ENCODE results near the gene NXF1. TPM values are rescaled to one million over a fixed set of nuclear protein-coding genes. Genes with fewer than 3 reads are reported as not detected.

NXF1 gene
- total and polyA plus RNA-seq, 10 of the 15 experiments (the other 5 are each of a cell fraction or from before 2014, with no cell fraction given): 20.7 to 84.9 (median 40.6) TPM

GRCh38 chr11:62771144-62772021 is 33.9 kb downstream of the NXF1 start, which contains the start of gene TAF6L (continued):
- peak; percentile 63 for TF ChIP-seq NR2C2 (IDR thresholded peaks at IDR 0.05; ENCODE audit: borderline replicate concordance, control insufficient read depth, insufficient read length, low read depth)
- TF ChIP-seq BMI1 (IDR thresholded peaks at IDR 0.05; ENCODE audit: borderline replicate concordance): no peak
- TF ChIP-seq LARP7 (IDR thresholded peaks at IDR 0.05): no peak; the same call in 1 of the 2 replicates
- peak; percentile 91 for TF ChIP-seq USF1 (IDR thresholded peaks at IDR 0.05; ENCODE audit: borderline replicate concordance, extremely low read length, insufficient read depth, low read depth, low read length)
- TF ChIP-seq SMAD5 (IDR thresholded peaks at IDR 0.05; ENCODE audit: low read depth): no peak
- TF ChIP-seq HDGF (IDR thresholded peaks at IDR 0.05): peak; percentile 83
- TF ChIP-seq MYB (IDR thresholded peaks at IDR 0.05; ENCODE audit: borderline replicate concordance, low read depth, low read length): no peak
- peak; percentile 36 for TF ChIP-seq RELA (IDR thresholded peaks at IDR 0.05; ENCODE audit: borderline replicate concordance, partially characterized antibody)
- TF ChIP-seq NKRF (conservative IDR thresholded peaks at IDR 0.05): peak; percentile 53; the same call in 1 of the 2 replicates
- no peak for TF ChIP-seq JUND (IDR thresholded peaks at IDR 0.05; ENCODE audit: low read depth, low read length)
- 0 out of 2 replicates have a peak, but pooled peaks have one; percentile 3 for TF ChIP-seq BCL11A (IDR thresholded peaks at IDR 0.05; ENCODE audit: low read depth, low read length)
- TF ChIP-seq HDAC2 (IDR thresholded peaks at IDR 0.05): no peak
- TF ChIP-seq IRF3 (IDR thresholded peaks at IDR 0.05): peak; percentile 10; the same call in 1 of the 2 replicates
- TF ChIP-seq RAD21 (IDR thresholded peaks at IDR 0.05; ENCODE audit: insufficient read depth, low read depth, low read length): no peak
- TF ChIP-seq EGR1 (IDR thresholded peaks at IDR 0.05; ENCODE audit: borderline replicate concordance in 1 of 2, low read depth in 2 of 2, low read length in 2 of 2): peak; percentile 28 to 90
- 0 out of 2 replicates have a peak, but pooled peaks have one; percentile 12 for TF ChIP-seq HSF1 (IDR thresholded peaks at IDR 0.05; ENCODE audit: low read depth, low read length)
- TF ChIP-seq EZH2 (IDR thresholded peaks at IDR 0.05; ENCODE audit: borderline replicate concordance, control insufficient read depth, low read depth, low read length): no peak
- peak; percentile 77; the same call in 1 of the 2 replicates for TF ChIP-seq PAX5 (IDR thresholded peaks at IDR 0.05; ENCODE audit: borderline replicate concordance, low read depth, low read length)
- peak; percentile 83 for TF ChIP-seq MTA2 (IDR thresholded peaks at IDR 0.05; ENCODE audit: low read depth)
- no peak for TF ChIP-seq SMAD1 (IDR thresholded peaks at IDR 0.05; ENCODE audit: low read depth, partially characterized antibody)
- peak; percentile 77; the same call in 1 of the 2 replicates for TF ChIP-seq GATAD2B (conservative IDR thresholded peaks at IDR 0.05; ENCODE audit: low read depth)
- TF ChIP-seq EED (IDR thresholded peaks at IDR 0.05; ENCODE audit: low read depth): peak; percentile 80; the same call in 1 of the 2 replicates
- TF ChIP-seq CHD4 (IDR thresholded peaks at IDR 0.05): no peak
- no peak for TF ChIP-seq MYC (IDR thresholded peaks at IDR 0.05; ENCODE audit: insufficient read depth, insufficient read length, insufficient replicate concordance, low read length, severe bottlenecking)
- 0 out of 2 replicates have a peak, but pooled peaks have one; percentile 37 for TF ChIP-seq RCOR1 (conservative IDR thresholded peaks at IDR 0.05; ENCODE audit: low read depth, low read length)
